GM18858 (cell line): ENCODE measurements around the gene CPEB1.
"Not testable (repeated sequence)": the region's sequence is repeated elsewhere in the genome, so short reads cannot be mapped to it uniquely, and the experiment has no call there.

ENCODE experiments used
- ATAC-seq: cut with Tn5 transposase; IDR thresholded peaks from one replicate; pipeline ENCODE4 v1.9.1; 2021; ENCODE audit not compliant: unreplicated experiment

CPEB1 gene

GRCh38 chr15:82548700-82549099, 98.5 kb downstream of the CPEB1 start:
- no peak for ATAC-seq

- no peak for ATAC-seq
These were observed 101.7 kb downstream of the CPEB1 start for GRCh38 chr15:82545478-82545877.

GRCh38 chr15:82545002-82545401, 102.2 kb downstream of the CPEB1 start:
- ATAC-seq: no peak

- ATAC-seq: no peak
These were observed 102.7 kb downstream of the CPEB1 start for GRCh38 chr15:82544431-82544830.

GRCh38 chr15:82543160-82543559, 104.0 kb downstream of the CPEB1 start:
- ATAC-seq: no peak

GRCh38 chr15:82540984-82541431, 106.2 kb downstream of the CPEB1 start:
- ATAC-seq: no peak

GRCh38 chr15:82540055-82540983, 106.8 kb downstream of the CPEB1 start, which contains the start of gene RPS17:
TSS of gene RPS17 (minus strand) at chr15:82540457. CDS start at chr15:82540428, 29 bp downstream.
- ATAC-seq: peak; percentile 78

- ATAC-seq: no peak
These were observed 107.5 kb downstream of the CPEB1 start for GRCh38 chr15:82539691-82540054.

GRCh38 chr15:82538961-82539690, 108.0 kb downstream of the CPEB1 start:
- ATAC-seq: no peak

- ATAC-seq: no peak
These were observed 109.7 kb downstream of the CPEB1 start for GRCh38 chr15:82537351-82537908.

GRCh38 chr15:82536409-82537350, 110.5 kb downstream of the CPEB1 start:
- ATAC-seq: no peak

- no peak for ATAC-seq
These were observed 111.4 kb downstream of the CPEB1 start for GRCh38 chr15:82535566-82536408.

- ATAC-seq: not testable (repeated sequence)
These were observed 112.0 kb downstream of the CPEB1 start for GRCh38 chr15:82535151-82535550.

- not testable (repeated sequence) for ATAC-seq
These were observed 112.7 kb downstream of the CPEB1 start for GRCh38 chr15:82534457-82534861.

- no peak for ATAC-seq
These were observed 113.4 kb downstream of the CPEB1 start for GRCh38 chr15:82533801-82534200.

GRCh38 chr15:82532991-82533481, 114.1 kb downstream of the CPEB1 start:
- ATAC-seq: no peak

- no peak for ATAC-seq
These were observed 114.7 kb downstream of the CPEB1 start for GRCh38 chr15:82532383-82532990.

GRCh38 chr15:82531496-82532382, 115.4 kb downstream of the CPEB1 start:
- ATAC-seq: no peak
